Stimulated activated CD4-positive, alpha-beta T cell treated with anti-CD3 and anti-CD28 coated beads, Interleukin-15, amount 100 ng/mL, for 48 hours (primary cell): ENCODE measurements around the gene BCKDHB.

Experiments
- DNase-seq, 2 donors: peaks; one replicate each; pipeline ENCODE4 v3.0.0-alpha.2; 2020; ENCODE audit warnings: low read depth in 2 of 2

Gene BCKDHB

DNA sequence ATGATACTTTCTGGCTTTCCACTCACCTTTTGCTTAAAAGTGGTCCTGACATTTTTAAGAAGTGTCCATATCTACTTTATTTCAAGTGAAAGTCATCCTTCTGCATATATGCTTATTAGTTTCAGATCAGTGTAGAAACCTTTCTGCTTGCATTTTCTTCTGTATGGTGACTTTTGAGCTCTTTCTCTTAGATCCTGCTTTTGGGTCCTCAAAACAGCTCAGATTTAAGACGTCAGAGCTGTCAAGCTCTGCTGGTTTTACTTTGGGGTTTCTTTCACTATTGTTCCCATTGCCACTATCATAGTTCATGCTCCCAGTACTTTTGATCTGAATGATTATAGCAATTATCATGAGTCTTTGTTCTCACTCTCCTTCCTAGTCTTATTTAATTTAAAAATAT is 41.7 kb downstream of the BCKDHB start:
- no peak for DNase-seq

DNA sequence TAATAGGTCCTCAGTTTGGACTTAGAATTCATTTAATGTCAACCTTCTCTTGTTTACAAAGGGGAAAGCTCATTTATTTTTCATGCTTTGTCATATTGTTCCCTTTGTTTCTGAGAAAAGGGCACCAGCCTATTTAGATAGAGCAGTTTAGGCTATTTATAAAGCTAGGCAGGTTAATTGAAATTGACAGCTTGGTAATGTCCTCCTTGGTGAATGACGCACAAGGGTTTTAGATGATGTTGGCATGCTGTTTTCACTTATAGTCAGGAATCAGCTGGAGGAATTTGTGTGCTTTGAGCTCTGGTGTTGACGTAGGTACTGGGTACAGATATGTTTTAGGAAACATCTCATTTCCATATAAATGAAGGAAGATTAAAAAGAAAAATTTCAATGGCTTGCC is 45.2 kb downstream of the BCKDHB start:
- no peak for DNase-seq

DNA sequence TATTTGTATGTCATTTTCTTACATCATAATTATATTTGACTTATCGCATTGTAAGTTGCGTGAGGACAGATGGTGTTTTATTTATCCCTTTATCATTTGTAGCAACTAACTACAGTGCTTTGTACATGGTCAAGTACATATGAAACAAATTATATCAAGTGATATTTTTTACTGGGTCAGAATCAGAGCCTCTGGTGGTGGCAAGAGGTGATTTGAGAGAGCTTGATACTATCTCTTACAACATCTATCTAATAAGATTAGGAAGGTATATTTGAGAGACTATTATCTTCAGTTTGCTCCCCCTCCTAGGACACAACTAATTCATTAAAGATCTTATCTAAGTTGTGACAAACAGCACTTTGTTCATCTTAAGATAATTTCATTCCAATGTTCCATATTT is 47.7 kb downstream of the BCKDHB start:
- DNase-seq: no peak

DNA sequence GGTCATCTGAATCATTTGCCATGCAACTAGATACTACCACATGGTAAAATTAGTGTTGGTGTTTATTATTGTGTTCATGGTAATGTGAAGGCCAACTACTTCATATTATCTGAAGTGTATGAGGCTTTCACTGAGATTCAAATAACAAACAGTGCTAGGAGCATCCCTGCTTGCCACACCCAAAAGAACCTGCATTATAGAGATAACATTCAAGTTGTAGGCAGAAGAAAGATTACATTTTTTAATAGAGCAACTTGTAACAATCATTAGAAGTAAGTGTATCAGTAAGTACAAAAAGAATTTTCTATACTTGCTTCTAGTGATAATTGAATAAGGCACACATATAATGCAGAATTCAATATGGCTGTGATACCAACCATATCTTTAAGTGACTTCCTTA is 49.8 kb downstream of the BCKDHB start:
- no peak for DNase-seq

DNA sequence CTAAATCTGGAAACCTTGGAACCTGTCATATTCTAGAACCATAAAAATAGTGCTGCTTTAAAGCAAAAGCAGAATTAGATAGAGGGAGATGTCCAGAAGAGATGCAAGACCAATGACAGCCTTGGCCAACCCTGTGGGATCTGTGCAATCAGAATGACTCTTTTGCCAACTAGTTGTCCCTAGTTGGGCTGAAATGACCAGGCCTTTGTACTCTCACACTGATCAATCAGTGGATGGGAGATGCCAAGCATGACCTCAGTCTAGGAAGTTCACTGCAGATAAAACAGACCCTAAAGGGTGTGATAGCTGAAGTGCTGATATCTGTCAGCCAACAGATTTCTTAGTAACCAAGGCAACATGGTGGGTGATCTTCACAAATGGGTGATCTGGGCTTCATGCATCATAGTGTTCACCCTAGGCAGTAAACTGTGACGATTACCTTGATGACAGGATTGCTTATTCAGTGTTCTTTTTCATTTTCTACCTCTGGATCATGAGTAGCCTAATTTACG is 52.1 kb downstream of the BCKDHB start:
- DNase-seq: no peak

DNA sequence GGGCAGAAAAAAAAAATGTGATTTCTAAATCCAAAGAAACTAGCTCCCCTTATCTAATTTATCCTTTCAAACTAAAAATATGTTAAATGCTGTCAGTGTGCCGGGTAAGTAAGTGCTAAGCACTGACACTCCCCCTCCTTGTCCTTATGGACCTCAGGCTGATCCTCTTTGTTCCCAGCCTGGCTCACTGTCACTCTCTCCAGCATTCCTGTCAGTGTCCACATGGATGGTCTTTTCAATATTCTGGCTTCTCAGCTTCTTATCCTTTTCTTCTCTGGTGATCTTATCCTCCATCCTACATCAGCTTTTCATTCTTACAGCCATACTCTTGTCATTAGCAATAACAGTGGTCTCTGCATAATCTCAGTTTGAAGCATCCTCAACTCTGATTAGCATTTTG is 55.0 kb downstream of the BCKDHB start:
- no peak for DNase-seq

DNA sequence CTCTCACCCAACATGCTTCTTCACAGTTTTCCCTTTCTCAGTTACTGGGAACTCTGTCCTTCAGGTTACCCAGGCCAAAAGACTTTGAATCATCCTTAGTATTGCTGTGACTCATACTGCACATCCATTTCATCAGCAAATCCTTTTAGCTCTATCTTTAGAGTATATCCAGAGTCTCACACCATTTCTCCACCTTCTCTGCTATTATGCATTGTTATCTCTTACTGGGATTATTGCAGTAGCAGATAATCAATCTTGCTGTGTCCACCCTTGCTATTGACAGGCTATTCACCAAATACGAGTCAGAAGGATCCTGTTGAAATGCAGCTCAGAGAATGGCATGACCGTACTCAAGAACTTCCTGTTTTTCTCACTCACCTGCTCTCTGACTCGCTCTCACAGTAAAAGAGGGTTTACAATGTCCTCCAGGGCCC is 57.3 kb downstream of the BCKDHB start:
- DNase-seq: no peak

DNA sequence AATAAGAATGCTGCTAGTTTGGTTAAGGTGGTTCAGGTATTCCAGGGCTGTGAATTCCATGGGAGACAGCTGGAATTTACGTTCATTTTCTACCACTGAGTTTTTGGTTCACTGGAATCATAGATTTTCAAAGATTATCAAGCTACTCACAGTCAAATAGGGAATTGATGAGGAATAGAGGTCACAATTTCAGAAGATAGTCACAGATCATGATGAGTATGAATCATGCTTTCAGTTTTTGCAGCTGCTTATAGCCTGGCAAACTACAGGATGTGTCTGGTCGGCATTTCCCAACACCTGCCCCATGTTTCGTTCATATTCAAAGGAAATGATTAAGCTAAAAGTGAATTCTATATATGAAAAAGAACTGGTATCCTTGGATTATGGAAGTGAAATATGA is 58.7 kb downstream of the BCKDHB start:
- DNase-seq: peak; percentile 22 to 25

DNA sequence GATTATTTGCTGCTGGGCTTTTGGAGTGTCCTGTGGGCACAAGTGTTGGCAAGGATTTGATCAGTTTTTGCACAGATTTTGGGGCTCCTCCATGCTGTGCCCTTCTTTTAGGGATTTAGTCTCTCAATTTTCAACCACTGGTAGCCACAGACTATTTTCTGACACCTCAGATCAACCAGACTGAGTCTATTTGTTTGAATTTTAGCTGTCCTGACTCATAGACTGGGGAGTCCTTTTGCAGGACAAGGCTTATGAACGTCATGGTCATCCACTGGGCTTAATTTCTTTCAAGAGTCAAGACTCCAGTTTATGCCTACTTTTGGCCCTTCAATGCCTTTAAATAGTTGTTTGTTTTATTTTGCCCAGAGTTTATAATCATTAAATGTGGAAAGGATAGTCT is 59.3 kb downstream of the BCKDHB start:
- DNase-seq: no peak

DNA sequence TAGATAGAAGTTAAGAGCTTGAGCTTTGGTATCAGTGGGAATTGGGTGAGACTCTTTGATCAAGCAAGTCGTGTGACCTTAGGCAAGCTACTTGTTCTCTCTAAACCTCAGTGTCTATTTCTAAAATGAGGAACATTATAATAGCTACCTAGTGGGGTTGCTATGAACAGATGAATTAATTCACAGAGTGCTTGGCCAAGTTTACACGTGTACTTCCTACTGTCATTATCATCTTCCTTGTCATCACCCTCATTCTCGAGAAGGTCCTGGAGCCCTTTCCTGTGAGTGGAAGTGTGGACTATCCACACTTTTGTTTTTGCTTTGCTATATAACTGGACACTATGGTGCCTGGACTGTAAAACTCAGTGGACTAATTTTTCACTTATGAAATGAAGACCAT is 64.0 kb downstream of the BCKDHB start:
- no peak for DNase-seq

DNA sequence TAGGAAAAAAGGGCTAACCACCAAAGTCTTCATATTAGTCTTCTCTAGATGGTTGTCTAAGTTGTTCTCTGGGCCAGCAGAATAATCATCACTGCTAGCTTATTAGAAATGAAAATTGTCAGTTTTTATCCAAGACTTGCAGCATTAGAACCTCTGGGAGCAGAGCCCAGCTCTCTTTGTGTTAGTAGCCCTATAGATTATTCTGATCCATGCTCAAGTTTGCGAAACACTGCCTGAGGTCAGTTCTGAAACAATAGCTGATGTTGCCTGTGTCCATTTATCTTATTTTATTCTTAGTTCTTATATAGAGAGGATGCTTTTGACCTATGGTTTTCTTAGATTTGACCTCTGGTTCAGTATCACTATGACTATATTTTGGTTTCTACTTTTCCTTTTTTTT is 66.9 kb downstream of the BCKDHB start:
- DNase-seq: no peak

DNA sequence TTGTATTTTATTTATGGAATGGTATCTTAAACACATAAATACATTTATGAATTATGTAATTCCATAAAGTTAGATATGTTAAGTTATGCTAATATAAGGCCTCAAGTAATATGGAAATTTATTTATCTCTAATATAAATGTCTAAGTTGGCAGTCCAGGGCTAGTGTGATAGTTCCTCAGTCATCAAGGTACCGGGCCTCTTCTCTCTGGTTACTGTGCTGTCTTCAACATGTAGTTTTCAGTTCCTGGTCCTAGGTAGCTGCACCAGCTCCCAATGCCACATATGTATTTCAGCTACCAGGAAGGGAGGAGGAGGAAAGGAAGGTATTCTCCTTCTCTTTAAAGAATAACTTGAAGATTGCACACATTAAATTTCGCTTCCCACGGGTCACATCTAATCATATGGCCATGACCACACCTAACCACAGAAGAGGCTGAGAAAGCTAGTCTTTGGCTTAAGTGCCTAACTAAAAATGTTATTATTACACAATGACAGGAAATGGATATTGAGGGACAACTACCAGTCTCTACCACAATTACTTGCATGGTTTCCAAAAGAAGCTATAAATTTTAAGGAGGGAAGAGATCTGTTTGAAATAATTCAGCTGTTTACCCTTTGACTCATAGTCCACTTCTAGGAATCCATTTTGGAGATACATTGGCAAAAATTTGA is 68.6 kb downstream of the BCKDHB start:
- DNase-seq: no peak

DNA sequence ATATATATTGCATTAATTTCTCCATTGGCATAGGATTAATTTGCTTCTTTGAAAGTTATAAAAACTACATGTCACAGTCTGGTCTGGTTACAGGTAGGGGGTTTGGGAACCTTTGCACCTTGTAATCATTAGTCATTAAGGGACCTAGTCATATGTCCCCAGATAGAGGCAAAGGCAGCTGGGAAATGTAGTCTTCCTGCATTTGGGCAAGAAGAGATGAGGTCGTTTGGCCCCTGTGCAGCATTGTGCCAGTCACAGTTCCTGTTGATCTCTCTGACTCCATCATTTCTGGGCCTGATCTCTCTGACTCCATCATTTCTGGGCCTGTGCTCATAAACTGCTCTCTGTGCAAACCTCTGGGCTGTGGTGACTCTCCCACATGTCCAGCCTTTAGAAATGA is 73.2 kb downstream of the BCKDHB start:
- DNase-seq: no peak

DNA sequence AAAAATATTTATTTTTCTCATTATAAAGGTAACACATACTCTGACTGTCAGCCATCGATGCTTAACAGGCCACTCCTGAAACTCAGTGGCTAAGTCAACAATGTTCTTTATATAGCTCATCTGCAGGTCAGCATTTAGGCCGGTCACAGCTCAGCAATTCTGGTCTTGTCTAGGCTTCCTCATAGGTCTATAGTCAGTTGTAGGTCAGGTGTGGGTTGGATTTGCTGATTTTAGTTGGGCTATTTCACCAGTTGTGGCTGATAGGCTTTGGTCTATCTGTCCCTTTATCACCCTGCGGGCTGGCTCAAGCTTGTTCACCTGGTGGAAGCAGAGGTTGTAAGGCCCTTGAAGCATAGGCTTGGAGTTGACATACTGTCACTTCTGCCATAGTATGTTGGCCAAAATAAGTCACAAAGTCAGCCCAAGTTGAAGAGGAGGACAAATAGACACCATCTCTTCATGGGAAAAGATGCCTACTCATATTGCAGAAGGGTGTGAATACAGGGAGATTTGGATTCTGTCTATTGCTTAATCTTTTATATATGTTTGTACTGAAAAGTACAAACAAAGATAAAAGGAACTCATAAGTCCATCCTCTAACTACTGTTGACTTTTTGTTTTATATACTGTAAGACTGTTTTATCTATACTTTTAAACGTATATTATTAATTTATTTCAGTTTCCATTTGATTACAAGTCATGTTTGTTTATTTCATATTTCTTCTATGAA is 75.0 kb downstream of the BCKDHB start:
- DNase-seq: no peak

DNA sequence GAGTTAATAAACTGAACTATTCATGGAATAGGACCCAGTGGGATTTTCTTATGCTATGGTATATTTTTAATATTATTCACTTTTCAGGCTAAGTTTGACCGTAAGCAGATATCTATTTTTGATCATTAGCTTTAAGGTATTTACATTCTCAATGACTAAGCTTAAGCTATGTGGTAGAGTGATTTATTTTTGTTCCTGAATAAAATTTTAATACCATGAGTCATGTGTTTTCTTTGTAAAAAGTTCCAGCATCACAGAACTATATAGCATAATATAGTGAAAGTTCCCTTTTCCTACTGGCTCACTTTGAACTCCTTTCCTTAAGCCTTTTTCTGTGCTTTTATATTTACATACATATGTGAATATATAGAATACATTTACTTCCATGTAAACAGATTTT is 75.8 kb downstream of the BCKDHB start:
- no peak for DNase-seq

DNA sequence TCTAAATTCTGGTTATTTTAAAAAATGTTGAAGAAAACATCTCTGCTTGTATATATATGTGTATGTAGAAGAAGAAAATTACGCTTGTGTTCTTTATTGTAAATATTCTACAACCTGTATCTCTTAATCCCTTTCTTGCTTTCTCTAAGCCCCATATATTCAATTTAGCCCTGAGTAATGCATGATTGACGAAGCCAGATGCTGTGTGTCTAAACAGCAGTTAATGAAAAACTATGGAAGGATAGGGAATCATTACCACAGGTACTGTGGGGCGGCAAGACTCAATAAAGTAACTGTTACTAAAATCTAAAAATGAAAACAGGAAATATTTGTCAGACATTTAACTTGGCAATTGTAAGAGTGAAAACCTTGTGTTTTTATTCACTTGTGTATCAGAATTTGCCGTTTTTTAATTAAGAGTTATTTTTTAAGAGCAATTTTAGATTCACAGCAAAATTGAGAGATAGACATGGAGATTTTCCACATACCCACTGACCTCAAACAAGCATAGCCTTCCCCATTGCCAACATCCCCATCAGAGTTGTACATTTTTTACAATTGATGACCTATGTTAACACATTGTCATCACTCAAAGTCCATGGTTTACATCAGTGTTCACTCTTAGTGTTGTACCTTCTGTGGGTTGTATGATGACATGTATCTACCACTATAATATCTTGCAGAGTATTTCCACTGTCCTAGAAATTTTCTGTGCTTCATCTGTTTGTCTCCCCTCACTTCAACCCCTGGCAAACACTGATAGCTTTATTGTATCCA is 76.7 kb downstream of the BCKDHB start:
- no peak for DNase-seq

DNA sequence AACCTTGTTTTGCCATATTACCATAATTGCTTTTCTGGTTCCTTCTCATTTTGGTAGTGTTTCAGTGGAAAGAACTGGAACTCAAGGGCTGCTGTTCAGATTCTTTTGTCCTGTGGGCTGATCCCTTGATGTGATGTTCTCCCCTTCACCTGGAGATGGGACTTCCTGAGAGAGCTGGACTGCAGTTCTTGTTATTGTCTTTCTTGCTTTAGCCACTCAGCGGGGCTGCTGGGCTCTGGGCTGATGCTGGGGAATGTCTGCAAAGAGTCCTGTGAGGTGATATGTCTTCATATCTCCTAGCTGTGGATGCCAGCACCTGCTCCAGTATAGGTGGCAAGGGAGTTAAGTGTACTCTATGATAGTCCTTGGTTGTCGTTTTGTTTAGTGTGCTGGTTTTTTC is 79.0 kb downstream of the BCKDHB start:
- DNase-seq: no peak

DNA sequence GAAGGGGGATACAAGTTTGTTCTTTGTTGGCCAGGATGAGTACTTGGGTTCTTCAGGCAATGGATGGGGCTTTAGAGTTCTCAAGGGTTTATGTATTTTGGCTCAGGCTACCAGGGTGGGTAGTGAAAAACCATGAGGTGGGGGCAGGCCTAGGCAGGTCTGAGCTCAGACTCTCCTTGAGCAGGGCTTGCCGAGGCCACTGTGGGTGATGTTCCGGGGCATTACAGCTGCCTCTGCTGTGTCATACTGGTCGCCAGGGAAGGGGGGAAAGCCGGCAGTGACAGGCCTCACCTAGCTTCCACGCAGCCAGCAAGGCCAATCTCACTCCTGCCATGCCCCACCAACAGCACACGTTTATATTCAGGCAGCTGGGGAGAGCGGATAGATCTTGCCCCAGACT is 79.6 kb downstream of the BCKDHB start:
- DNase-seq: no peak

DNA sequence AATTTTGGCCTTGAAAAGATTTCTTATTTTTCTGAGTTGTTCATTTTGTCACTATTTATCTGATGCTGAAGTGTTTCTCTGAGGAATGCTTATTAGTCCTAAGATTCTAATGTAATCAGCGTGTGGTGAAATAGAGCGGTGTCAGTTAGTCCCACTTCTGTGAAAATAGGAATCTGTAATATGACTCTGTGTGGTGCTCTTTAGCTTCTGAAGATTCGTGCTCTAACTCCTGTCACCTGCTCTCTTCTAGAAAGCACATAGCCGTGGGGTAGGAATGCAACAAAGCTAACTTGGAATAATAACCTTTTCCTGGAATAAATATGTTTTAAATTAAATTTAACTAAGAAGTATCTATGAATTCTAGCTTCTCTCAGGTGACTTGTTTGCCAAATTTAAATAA is 90.4 kb downstream of the BCKDHB start:
- DNase-seq: no peak

DNA sequence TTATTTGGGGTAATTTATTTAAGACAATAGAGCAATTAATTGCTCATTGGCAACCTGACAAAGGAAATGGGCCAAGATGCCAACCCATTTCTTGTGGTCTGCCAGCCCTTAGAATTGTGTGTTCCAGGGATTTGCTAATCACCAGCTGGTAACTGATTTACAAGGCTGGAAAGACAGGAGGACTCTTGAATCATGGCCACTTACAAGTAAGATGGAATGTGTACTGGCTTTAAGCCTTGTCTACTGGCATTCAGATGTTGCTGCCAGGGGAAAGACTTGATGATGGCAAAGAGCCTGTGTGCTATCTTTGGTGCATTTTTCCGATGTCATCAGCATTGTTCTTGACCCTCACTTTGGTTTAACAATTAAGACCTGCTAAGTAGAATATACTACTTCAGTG is 91.0 kb downstream of the BCKDHB start:
- DNase-seq: no peak

DNA sequence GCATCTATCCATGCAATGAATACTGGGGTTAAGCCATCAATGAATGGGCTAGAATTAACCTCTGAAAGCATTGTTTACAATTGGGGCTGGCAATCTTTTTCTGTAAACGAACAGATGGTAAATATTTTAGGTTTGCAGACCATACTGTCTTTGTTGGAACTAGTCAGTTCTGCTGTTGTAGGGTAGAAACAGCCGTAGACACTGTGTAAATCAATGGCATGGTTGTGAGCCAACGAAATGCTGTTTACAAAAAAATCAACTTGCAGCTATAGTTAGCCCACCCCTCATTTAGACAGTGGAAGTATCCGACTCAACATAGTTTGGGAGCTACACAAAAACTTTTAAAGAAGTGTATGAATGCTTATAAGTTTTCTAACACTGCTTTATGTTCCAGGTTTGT is 91.5 kb downstream of the BCKDHB start:
- no peak for DNase-seq

DNA sequence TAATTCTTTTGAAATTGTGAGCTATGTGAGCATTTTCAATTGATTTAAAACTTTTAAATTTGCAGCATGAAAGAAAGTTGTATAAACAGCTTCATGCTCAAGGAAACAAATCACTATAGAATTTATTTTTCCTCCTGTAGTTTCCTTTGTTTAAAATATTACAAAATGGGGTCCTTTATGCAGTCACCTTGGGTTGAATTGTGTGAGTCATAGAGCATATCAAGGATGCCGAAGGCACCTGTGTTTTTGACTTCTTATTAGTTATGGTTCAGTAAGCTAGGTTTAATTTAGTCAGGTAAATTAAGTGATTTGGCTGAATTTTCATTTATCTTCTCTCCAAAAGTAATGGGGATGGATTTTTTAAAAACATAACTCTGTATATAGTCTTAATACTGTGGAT is 96.8 kb downstream of the BCKDHB start:
- DNase-seq: no peak

DNA sequence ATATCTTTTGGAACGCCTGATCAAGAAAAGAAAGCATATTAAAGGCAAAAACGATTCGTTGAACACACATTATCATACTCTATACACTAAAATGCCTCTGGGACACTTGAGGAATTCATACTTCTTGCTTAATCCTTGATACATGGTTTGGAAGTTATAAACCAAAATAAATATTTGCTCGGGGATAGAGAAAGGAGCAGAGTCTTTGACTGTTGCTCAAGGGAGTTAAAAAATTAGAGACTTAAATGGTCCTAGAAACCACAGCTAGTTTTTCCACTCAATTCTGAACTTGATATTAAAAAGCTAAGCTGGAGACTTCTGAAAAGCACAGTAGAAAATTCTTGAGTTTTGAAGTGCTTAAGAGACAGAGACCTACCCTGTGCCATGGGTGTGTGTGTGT is 98.9 kb downstream of the BCKDHB start:
- DNase-seq: no peak
